HS-5 (cell line): ENCODE measurements around the gene CNIH3.

ENCODE experiments used
- DNase-seq: peaks from one replicate; pipeline ENCODE4 v3.0.0-alpha.2; 2012; ENCODE audit warnings: low read depth

The CNIH3 gene

DNA sequence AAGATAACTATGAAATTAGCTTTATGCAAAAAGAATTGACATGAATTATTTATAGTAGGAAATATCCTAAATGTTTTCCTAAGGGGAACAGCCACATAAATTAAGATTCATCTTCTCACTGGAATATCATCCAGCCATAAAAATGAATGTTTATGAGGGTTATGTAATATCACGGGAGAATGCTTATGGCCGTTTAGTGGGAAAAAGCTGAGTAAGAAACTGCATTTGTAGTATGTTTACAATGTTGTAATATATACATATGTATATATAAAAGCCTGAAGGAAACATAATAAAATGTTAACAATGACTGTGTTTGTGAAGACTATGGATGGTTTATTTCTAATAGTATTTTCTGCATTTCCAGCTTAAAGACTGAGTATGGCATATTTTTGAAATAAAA, 161.1 kb downstream of the CNIH3 start:
- DNase-seq: no peak

GRCh38 chr1:224779536-224779935, 163.4 kb downstream of the CNIH3 start:
- DNase-seq: no peak

GRCh38 chr1:224780736-224781135, 164.6 kb downstream of the CNIH3 start:
- no peak for DNase-seq

GRCh38 chr1:224781800-224782199, 165.7 kb downstream of the CNIH3 start:
- DNase-seq: no peak

DNA sequence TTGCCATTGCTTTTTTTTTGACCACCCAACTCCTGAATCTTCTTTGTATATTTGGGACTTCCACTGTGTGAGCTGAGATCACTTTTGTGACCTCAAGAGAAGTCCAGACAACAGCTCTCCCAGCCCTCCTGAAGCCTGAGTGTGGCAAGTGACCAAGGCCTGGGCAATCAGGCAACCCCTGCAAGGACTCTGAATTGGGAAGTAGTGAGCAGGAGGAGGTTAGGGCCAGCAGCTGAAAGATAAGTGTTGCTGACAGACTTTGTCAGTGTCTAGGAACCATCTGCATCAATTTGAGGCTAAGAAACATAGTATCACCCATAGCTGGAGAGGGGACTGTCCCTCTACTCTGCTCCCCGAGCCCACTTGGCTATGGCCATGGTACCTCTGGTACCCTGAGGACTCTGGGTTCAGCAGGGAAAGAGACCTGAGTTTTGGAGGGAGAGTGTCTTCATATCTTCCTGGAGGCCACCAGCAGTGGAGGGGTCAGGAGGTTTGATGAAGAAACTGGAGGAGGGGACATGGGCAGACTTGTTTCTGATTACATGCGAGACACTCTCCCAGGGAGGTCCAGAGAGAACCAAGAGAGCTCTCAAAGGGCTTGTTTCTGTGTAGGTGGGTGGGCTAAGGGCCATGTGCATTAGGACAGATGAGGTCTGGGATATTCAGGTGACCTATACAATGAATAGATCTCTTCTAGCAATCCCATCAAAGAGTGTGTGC, 166.3 kb downstream of the CNIH3 start:
- DNase-seq: no peak

DNA sequence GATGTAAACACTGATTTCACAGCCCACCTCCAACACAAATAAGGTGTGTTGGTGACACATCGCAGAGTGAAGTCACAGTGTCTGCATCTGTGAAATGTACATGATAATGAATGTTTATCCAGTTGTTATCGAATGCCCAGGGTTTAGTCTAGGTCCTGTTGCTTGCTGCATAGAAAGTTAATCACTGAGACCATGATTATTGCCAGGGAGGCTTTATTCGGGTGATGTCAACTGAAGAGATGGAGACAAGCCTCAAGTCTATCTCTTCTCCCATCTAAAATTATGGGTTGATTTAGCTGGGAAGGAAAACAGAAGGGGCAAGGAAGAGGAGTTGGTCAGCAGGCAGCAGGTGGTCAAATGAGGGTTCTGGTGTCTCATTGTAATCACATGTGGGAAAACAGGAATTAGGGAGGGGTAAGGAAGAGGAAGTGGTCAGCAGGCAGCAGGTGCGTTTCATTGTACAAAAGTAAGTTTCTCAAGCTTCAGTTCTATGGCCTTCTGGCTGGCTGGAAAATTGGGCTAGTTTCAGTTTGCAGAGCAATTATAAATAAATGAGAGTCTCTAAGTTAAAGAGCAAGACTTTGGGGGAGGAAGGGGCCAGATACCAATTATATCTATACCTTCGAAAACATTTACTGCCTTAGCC, 167.0 kb downstream of the CNIH3 start:
- DNase-seq: no peak

GRCh38 chr1:224784265-224785039, 168.3 kb downstream of the CNIH3 start:
- DNase-seq: peak; percentile 45

DNA sequence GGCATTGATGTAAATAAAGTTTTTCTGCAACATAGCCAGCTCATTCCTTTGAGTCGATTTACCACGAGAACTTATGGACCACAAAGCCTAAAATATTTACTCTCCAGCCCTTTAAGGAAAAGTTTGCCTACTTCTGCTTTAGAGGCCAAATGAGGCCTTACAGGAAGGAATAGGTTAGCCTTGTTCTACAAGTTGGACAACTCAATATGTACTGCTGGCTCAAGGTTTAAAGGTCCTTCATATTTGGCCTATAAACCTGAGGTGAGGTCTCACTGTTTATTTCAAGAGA, 168.9 kb downstream of the CNIH3 start:
- DNase-seq: no peak

- no peak for DNase-seq
Measured at GRCh38 chr1:224785622-224786021, 169.5 kb downstream of the CNIH3 start.

DNA sequence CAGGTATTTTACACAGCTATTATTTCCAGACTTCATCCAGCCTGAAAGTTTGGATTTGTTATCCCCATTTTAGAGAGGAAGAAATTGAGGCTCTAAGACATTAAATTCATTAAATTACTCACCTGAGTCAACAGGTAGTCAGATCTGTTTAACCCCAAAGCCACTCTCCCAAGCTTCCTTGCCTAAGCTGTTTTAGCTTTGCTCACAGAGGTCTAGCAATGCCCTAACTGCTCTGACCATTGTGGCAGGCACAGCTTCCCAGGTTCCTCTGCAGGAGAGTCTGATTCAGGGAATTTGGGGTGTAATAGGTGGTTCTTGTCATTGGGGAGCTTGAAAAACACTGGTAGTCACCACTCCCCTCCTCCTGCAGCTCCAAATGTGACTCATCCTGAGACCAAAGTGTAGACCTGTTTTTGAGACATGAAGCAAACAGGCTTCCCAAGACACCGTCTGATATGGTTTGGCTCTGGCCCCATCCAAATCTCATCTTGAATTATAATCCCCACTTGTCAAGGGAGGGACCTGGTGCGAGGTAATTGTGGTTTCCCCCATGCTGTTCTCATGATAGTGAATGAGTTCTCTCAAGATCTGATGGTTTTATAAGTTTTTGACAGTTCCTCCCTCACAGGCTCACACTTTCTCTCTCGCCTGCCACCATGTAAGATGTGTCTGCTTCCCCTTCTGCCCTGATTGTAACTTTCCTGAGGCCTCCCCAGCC, 170.6 kb downstream of the CNIH3 start:
- no peak for DNase-seq

DNA sequence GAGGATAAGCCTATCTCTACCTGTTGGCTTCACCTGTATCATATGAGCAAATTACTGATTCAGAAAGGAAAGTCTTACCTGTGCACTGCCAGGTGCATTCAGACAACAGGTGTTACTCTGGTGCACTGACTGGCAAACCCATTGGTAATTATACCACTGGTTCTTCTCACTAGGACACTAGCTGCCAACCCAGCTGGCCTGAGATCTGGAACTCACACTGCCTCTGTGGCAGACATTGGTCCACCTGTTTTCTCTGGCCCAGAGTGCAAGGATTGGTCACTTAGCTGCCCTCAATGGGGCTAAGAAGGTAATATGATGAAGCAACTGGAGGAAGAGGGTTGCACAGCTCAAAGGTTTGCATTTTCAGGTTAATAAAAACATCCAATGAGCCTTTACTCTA, 173.2 kb downstream of the CNIH3 start:
- DNase-seq: no peak
